RPMI7951 (cell line): ENCODE data around the gene C11orf24. TPM values are rescaled to one million over a fixed set of nuclear protein-coding genes. Genes with fewer than 3 reads are reported as not detected.
A peak's percentile ranks its signal among the peaks of the same experiment; 100 is the strongest.
"Not testable (repeated sequence)": the region's sequence is repeated elsewhere in the genome, so short reads cannot be mapped to it uniquely, and the experiment has no call there.

Source experiments
- DNase-seq: peaks from one replicate; pipeline ENCODE4 v3.0.0-alpha.2; 2012; ENCODE audit warnings: low read depth
- total RNA-seq: library from RNA; depleted of rRNA; stranded (reverse); fragments of >200 nt; shearing (Covaris generic); gene quantifications from 2 replicates; pipeline ENCODE4 v1.2.3, GENCODE V29; 2014

C11orf24 gene
- total RNA-seq, 1 experiment from 2014 or later: 69.1 TPM

- not testable (repeated sequence) for DNase-seq
Measured at GRCh38 chr11:68299517-68299879, 27.7 kb upstream of the C11orf24 start.

DNA sequence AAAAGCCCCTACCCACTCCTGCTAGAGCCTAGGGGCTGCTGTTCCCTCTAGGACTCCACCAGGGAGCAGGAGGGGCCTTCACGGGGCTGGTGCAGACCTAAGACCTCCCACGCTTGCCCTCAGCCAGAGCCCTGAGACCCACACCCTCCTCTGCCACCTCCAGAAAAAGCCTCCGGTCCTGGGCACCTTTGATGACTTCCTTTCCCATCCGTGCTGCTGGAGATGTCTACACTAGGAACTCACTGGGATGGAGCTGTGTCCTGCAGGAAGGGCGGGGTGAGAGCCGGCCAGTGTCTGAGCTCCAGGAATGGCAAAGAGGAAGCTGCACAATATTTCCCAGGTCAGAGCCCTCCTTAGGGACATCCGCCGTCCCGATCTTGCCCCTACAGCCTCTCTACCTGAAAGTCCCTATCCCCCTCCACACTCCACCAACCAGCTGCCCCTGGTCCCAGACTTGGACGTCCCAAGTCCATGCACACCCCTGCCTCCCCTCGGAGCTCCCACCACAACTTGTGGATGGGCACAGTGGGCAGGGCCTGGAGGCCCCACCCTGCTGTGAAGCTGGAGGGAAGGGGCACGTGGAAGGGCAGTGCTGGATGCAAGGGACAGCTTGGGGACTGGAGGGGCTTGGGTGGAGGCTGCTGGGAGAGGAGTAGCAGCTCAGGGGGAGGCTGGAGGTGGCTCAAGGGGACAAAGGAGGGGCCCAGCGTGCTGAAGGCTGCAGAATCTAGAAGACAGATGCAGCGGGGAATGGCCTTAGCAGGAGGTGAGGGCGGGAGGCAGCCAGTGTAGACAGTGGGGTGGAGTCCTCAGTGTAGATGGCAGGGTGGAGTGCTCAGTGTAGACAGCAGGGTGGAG is 27.1 kb upstream of the C11orf24 start:
- no peak for DNase-seq

DNA sequence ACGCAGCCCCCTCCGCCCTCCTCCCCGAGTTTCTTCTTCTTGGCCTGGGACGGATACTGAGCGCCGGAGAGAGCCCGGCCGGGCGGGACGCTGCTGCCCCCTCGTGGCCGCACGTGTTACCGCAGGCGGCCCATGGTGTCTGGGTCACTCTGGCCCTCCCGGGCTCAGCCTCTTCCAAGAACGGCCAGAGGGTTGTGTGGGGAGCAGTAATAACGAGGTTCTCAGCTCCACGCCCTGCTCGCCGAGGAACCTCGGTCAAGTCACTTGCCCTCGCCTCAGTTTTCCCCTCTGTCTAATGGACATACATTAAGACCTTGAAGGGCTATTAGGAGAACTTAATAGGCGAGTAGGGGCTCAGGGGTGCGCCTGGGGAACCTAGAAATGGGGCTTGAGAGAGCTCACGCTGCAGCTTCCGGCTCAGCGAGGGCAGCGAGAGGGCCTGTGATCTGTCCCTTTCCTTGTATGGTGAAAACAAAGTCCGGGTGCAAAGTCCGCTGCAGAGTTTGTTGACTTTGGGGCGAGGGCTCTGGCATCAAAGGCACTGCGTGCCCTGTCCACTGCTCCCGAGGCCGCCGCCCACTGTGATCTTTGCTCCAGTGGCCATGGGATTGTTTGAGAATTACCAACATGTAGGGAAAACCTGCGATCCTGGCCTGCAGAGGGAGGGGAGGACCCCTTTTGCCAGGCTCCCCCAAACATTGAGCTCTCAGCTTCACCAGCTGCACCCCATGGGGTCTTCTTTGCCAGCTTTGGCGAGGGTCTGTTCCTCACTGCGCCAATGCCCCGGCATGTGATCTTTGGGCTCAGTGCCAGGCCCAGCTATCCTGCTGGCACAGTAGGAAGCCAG is 26.3 kb upstream of the C11orf24 start:
- DNase-seq: peak; percentile 64

DNA sequence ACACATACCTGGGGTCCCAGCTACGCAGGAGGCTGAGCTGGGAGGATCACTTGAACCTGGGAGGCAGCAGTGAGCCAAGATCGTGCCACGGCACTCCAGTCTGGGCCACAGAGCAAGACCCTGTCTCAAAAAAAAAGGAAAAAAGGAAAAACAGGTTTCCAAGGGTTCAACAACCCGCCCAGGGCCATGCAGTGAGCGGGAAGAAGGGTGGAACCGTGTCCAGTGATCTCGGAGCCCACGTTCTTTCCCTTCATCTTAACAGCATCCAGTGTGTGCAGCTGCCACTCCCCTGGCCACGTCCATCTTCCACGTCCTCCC is 25.7 kb upstream of the C11orf24 start:
- no peak for DNase-seq

DNA sequence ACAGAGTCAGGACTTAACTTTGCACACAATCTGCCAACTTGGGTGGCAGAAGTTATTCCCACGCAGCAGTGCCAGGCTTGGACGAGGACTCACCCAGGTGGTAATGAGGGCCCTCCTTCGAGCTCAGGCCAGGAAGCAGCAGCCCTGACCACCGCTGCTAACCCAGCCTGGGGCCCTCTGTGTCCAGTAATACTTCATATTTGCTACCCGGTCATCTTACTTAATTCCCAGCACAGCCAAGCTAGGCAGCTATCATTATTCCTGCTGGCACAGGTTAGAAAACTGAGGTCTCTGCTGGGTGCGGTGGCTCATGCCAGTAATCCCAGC is 25.2 kb upstream of the C11orf24 start:
- DNase-seq: no peak

GRCh38 chr11:68296344-68297051 is 24.7 kb upstream of the C11orf24 start:
- no peak for DNase-seq

DNA sequence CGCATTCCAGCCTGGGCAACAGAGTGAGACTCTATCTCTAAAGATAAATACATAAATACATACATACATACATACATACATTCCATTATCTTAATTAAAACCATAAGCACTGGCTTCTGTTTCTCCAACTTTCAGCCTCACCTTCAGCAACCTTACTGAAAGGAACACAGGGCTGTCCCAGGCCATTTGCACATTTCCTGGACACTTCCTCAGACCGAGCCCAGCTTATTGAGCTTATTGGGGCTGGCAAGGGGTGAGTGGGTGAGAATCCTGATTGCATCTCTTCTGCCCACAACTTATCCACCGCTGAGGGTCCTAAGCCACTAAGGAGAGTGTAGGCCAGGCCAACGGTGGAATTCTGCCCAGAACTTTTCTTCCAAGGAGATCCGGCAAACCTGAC is 24.2 kb upstream of the C11orf24 start:
- no peak for DNase-seq

- no peak for DNase-seq
Measured at GRCh38 chr11:68295271-68295670, 23.5 kb upstream of the C11orf24 start.

DNA sequence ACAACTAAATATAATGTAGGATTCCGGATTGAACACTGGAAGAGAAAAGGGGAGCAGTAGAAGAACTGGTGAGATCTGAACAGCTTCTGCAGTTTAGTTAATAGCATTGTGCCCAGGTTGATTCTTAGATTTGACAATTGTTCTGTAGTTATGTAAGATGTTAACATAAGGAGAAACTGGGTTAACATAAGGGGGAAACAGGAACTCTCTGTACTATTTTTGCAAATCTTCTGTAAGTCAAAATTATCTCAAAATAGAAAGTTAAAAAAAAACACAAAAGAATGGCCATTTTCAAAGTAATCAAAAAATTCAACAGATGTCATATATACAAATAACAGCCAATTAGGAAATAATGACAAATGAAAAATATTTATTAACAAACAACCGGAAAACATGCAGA is 21.9 kb upstream of the C11orf24 start:
- DNase-seq: no peak

- DNase-seq: no peak
Measured at GRCh38 chr11:68289456-68289855, 17.7 kb upstream of the C11orf24 start.

DNA sequence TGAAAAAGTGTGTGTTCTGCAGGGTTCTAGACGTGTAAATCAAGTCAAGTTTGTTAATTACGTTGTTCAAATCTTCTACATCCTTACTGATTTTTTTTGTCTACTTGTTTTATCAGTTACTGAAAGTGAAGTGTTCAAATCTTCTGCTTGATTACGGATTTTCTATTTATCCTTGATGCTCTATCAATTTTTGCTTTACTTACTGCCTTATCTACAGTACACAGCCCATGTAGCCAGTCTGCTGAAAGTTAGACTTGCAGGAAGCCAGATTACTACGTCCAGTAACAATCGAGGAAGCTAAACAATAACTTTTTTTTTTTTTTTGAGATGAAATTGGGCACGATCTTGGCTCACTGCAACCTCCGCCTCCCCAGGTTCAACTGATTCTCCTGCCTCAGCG is 15.6 kb upstream of the C11orf24 start:
- DNase-seq: no peak

DNA sequence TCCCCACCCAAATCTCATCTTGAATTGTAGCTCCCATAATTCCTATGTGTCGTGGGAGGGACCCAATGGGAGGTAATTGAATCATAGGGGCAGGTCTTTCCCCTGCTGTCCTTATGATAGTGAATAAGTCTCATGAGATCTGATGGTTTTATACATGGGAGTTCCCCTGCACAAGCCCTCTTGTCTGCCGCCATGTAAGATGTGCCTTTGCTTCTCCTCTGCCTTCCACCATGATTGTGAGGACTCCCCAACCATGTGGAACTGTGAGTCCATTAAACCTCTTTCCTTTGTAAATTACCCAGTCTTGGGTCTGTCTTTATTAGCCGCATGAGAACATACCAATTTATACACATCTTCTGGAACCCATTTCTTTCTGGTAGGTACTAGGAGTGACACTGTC is 12.8 kb upstream of the C11orf24 start:
- DNase-seq: not testable (repeated sequence)

GRCh38 chr11:68282861-68283230 is 11.1 kb upstream of the C11orf24 start:
- DNase-seq: no peak

- no peak for DNase-seq
Measured at GRCh38 chr11:68282141-68282860, 10.5 kb upstream of the C11orf24 start.

DNA sequence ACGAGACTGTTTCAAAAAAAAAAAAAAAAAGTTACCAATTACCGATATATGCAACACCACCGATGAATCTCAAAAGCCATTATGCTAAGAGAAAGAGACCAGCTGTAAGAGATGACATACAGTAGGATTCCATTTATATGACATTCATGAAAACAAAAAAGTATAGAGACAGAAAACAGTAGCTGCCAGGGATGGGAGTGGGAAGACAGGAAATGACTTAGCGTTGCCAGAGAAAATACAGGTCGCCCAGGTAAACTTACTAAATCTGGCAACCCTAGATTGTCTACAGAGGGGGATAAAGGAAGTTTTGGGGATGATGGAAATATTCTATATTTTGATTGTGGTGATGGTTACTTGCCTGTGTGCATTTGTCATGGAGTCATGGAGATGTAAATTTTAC is 7.9 kb upstream of the C11orf24 start:
- no peak for DNase-seq

DNA sequence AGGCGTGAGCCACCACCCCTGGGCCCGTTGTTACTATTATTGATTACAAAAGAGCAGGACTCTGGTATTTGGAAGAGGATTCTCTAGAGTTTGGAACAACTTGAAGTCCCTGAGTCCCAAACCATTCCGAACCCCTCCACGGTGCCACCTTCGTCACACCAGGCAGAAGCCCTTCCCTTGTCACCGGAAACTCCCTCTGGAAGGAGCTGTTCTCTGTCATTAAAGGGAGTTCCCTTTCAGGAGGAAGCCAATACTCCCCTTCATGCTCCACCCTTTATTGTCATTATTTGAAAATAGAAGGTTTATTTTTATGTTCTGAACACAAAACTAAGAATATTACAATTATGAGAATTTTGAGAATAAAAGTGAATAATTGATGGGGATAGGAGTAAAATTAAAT is 5.1 kb upstream of the C11orf24 start:
- no peak for DNase-seq

- no peak for DNase-seq
Measured at GRCh38 chr11:68275721-68276507, 4.1 kb upstream of the C11orf24 start.

DNA sequence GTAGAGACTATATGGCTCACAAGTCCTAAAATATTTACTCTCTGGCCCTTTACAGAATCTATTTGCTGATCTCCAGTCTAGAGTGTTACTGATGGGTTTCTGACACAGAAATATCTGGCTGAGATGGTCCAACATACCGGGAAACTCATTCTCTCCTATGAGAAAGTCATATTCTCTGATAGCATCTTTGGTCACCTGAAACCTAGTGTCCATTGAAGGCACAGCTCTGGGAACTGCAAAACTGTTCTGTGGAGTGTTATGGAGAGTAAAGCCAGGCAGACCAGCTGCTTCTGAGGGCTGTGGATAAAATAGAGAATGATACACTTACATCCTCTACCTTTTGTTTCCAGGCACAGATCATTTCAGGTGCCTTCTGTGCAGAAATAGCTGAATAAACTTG is 2.5 kb upstream of the C11orf24 start:
- no peak for DNase-seq

GRCh38 chr11:68273026-68273738 is 1.4 kb upstream of the C11orf24 start:
- no peak for DNase-seq

GRCh38 chr11:68271023-68271780 is 571 bp downstream of the C11orf24 start:
- peak; percentile 83 for DNase-seq
